NOMO-1 (cell line): ENCODE measurements around the gene DIS3L2.
"Not testable (repeated sequence)": the region's sequence is repeated elsewhere in the genome, so short reads cannot be mapped to it uniquely, and the experiment has no call there.

Experiments
- DNase-seq, 2 experiments: peaks; one replicate each; lab custom pipeline; 2025; ENCODE audit not compliant: unreplicated experiment in 2 of 2; lab: John Stamatoyannopoulos, UW

The DIS3L2 gene

DNA sequence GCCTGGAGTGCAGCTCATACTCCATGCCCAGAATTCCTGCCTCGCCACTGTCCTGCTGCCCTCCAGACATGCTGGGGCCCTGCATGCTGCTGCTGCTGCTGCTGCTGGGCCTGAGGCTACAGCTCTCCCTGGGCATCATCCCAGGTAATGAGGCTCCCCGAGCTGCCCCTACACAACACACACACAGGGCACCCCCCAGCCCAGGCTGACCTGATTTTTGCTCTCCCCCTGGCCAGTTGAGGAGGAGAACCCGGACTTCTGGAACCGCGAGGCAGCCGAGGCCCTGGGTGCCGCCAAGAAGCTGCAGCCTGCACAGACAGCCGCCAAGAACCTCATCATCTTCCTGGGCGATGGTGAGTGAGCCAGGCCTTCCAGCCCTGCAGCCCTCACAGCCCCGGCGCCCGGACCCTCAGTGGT, 417.2 kb downstream of the DIS3L2 start, which contains the start of gene ALPP:
Gene ALPP (plus strand): TSS at position 17 of the 417 bp plus-strand sequence. CDS start 52 bp downstream, at position 69.
- not testable (repeated sequence) for DNase-seq

DNA sequence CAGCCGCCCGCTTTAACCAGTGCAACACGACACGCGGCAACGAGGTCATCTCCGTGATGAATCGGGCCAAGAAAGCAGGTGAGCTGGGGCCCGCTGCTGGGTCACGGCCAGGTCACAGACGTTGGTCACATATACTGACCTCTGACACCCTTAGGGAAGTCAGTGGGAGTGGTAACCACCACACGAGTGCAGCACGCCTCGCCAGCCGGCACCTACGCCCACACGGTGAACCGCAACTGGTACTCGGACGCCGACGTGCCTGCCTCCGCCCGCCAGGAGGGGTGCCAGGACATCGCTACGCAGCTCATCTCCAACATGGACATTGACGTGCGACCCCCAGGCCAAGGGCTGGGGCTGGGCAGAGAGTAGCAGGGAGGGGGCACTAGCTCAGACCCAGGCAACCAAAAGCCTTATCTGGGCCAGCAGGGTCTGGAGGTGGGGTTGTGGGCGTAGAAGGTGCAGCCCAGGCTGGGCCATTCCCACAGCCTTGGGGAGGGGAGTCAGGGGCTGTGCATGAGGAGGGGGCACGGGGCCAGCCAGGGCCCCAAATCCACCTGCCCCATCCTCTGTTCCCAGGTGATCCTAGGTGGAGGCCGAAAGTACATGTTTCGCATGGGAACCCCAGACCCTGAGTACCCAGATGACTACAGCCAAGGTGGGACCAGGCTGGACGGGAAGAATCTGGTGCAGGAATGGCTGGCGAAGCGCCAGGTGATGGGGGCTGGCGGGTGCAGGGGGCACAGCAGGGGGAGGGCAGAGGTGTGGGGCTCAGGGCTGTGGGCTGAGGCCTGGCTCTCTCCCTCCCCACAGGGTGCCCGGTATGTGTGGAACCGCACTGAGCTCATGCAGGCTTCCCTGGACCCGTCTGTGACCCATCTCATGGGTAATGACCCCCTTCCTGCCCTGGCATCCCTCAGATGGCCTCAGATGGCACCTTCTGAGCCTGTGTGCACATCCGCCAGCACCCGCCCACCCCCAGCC, 418.4 kb downstream of the DIS3L2 start:
- DNase-seq: not testable (repeated sequence)

DNA sequence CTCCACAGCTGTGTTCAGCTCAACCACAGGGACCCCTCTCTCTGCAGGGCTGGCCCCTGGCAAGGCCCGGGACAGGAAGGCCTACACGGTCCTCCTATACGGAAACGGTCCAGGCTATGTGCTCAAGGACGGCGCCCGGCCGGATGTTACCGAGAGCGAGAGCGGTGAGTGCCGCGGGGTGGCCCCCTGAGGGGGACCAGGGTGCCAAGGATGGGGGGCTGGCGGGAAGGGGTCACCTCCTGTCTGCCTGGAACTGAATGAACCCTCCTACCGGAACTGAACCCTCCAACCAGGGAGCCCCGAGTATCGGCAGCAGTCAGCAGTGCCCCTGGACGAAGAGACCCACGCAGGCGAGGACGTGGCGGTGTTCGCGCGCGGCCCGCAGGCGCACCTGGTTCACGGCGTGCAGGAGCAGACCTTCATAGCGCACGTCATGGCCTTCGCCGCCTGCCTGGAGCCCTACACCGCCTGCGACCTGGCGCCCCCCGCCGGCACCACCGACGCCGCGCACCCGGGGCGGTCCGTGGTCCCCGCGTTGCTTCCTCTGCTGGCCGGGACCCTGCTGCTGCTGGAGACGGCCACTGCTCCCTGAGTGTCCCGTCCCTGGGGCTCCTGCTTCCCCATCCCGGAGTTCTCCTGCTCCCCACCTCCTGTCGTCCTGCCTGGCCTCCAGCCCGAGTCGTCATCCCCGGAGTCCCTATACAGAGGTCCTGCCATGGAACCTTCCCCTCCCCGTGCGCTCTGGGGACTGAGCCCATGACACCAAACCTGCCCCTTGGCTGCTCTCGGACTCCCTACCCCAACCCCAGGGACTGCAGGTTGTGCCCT, 419.9 kb downstream of the DIS3L2 start:
- DNase-seq: not testable (repeated sequence)

DNA sequence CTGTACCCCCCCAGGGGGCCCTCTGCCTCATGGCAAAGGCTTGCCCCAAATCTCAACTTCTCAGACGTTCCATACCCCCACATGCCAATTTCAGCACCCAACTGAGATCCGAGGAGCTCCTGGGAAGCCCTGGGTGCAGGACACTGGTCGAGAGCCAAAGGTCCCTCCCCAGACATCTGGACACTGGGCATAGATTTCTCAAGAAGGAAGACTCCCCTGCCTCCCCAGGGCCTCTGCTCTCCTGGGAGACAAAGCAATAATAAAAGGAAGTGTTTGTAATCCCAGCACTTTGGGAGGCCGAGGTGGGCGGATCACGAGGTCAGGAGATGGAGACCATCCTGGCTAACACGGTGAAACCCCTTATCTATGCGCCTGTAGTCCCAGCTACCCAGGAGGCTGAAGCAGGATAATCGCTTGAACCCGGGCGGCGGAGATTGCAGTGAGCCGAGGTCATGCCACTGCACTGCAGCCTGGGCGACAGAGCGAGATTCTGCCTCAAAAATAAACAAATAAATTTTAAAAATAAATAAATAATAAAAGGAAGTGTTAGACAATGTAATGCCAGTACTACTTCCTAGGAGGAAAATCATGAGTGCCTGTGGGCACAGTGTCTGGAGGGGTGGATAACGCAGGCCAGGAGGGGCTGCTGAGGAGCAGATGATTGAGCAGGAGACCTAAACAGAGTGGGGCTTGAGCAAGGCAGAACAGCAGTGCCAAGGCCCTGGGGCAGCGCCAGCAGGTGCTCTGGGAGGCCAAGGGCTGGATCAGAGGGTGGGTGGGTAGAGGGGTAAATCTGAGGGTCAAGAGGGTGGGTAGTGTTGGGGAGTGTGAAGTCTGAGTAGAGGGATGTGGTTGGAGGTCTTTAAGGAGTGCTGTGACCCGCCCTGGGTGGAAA, 421.1 kb downstream of the DIS3L2 start:
- no peak for DNase-seq

- DNase-seq: no peak
Observed at GRCh38 chr2:232384466-232384865, 423.0 kb downstream of the DIS3L2 start.

GRCh38 chr2:232385058-232385457, 423.5 kb downstream of the DIS3L2 start:
- not testable (repeated sequence) for DNase-seq

DNA sequence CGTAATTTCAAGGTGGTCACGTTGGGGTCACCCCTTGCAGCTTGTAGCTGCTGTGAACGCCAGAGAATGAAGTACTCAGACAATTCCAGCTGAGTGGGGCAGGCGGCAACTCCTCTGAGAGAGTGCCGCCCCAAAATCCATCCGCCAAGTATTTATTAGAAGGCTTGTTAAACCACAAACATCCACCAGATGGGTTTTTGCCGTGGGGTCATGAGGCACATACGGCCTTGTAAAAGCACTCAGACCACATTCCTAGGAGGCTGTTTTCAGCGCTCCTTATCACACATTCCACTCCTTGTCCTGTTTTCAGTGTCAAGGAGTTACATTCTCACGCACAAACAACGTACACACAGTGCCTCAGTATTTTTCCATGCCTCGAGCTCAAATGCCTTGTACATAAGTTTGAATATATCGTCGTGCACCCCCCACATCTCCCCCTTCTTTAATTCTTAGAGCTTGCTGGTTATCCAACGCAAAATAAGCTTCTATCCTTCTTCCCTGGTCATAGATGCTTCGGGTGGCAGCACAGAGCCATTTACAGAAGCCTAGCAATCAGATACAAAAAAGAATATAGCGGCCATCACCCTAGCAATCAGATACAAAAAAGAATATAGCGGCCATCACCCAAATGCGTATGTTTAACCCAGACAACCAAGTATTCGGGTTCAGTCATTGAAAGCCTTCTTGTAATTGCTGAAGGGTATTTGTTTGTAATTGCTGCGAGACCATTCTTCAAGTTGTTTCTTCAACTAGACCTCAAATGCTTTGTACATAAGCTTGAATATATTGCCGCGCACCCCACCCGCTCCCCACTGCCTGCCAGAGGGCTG, 424.4 kb downstream of the DIS3L2 start:
- no peak for DNase-seq

GRCh38 chr2:232386490-232386739, 424.9 kb downstream of the DIS3L2 start:
- DNase-seq: no peak
